ENCODE results near the gene GDAP2.

The GDAP2 gene

DNA sequence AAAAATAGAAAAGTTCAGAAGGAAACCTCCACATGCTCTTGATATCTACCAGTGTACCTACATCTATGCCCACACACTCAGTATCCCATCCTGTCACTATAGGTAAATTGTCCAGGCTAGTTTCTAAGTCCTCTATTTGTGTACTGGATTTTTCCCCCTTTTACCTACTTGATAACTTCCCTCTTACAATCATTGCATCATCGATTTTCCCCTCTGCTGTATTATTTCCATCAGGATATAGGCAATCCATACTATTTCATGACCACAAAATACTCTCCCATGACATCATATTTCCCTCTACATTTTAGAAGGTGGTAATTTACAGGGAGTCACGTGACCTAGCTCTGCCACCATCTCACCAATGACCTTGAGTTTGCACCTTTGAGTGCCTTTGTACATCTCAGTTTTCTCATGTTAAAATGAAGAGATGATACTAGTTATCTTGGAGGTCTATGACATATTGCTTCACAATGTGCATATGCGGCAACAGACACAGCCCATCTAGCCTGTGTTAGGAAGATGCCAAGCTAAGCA, 88.2 kb downstream of the GDAP2 start:
- H3K36me3 ChIP-seq (ENCODE audit: control insufficient read depth in 1 of 2, insufficient read depth in 2 of 2, low read length in 2 of 2), result peaks cover 0 to 12% of the 10 kb centered on the region in 2 donors
- H3K4me3 ChIP-seq (ENCODE audit: low read depth in 1 of 2, low read length in 2 of 2), result no peak overlapping the region
- no peaks in the 10 kb centered on the region for H3K27me3 ChIP-seq (ENCODE audit: low read depth, low read length)
- H3K27ac ChIP-seq (ENCODE audit: low read length), result no peak overlapping the region
- no peaks in the 10 kb centered on the region for H3K9me3 ChIP-seq (ENCODE audit: control insufficient read depth in 1 of 2, low read length in 2 of 2)
- H3K4me1 ChIP-seq (ENCODE audit: control insufficient read depth in 1 of 2, insufficient read depth in 2 of 2, low read length in 2 of 2), result no peaks in the 10 kb centered on the region

DNA sequence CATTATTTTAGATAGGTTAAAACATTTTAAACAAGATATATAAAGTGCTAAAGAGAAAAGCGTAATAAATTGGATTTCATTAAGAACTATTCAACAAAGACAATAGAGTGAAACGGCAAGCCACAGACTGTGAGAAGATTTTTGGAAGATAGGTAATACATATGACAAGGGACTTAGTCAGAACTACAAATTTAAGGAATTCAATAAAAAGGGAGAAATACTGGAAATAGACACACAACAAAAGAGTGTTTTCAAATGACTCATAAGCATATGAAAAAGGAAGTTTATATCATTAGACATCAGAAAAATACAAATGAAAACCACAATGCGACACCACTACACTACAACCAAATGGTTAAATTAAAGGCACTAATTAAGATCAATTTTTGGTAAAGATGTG, 90.5 kb downstream of the GDAP2 start:
- Histone ChIP-seq H3K36me3 (ENCODE audit: control insufficient read depth in 1 of 2, insufficient read depth in 2 of 2, low read length in 2 of 2) (peaks cover 0 to 12% of the 10 kb centered on the region in 2 donors), H3K27ac (ENCODE audit: low read length) (no peak overlapping the region), H3K4me3 (ENCODE audit: low read depth in 1 of 2, low read length in 2 of 2) (no peak overlapping the region), H3K4me1 (ENCODE audit: control insufficient read depth in 1 of 2, insufficient read depth in 2 of 2, low read length in 2 of 2) (no peaks in the 10 kb centered on the region), H3K27me3 (ENCODE audit: low read depth, low read length) (no peaks in the 10 kb centered on the region), H3K9me3 (ENCODE audit: control insufficient read depth in 1 of 2, low read length in 2 of 2) (no peaks in the 10 kb centered on the region)

DNA sequence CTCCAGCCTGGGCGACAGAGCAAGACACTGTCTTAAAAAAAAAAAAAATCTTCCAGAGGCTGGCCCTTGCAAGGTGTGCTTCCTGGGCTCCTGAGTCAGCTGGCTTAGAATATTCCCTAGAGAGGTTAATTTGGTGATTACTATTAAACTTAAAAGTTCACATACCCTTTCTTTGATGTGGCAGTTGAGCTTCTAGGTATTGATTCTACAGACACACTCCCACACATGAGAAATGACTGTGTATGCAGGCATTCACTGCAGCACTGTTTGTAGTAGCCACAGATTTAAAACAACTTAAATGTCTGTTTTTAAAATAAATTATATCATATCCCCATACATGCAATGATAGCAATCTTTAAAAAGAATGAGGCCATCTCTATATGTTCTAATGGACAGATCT, 93.4 kb downstream of the GDAP2 start:
- Histone ChIP-seq H3K4me1 (ENCODE audit: control insufficient read depth in 1 of 2, insufficient read depth in 2 of 2, low read length in 2 of 2) (no peaks in the 10 kb centered on the region), H3K27me3 (ENCODE audit: low read depth, low read length) (no peaks in the 10 kb centered on the region), H3K4me3 (ENCODE audit: low read depth in 1 of 2, low read length in 2 of 2) (no peak overlapping the region), H3K36me3 (ENCODE audit: control insufficient read depth in 1 of 2, insufficient read depth in 2 of 2, low read length in 2 of 2) (peaks cover 0 to 6% of the 10 kb centered on the region in 2 donors), H3K9me3 (ENCODE audit: control insufficient read depth in 1 of 2, low read length in 2 of 2) (no peaks in the 10 kb centered on the region), H3K27ac (ENCODE audit: low read length) (no peak overlapping the region)

DNA sequence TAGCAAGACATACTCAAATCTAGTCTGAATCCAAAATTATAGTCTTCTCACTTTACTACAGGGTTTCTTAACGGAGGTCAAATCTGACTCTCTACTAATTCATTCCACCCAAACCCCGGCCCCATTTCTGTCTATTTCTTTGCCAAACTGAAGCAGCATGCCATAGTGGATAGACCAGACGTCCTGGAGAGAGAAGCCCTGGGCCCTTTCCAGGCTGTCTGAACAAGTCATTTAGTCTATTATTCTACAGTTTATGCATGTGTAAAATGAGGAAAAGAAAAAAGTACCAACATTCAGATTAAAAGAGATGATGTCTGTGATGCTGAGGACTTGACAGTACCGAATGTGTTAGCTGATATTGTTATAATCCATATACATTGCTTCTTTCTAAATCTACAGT, 95.0 kb downstream of the GDAP2 start:
- no peak overlapping the region for H3K27ac ChIP-seq (ENCODE audit: low read length)
- no peaks in the 10 kb centered on the region for H3K27me3 ChIP-seq (ENCODE audit: low read depth, low read length)
- no peaks in the 10 kb centered on the region for H3K4me1 ChIP-seq (ENCODE audit: control insufficient read depth in 1 of 2, insufficient read depth in 2 of 2, low read length in 2 of 2)
- peaks cover 0 to 6% of the 10 kb centered on the region in 2 donors for H3K36me3 ChIP-seq (ENCODE audit: control insufficient read depth in 1 of 2, insufficient read depth in 2 of 2, low read length in 2 of 2)
- H3K4me3 ChIP-seq (ENCODE audit: low read depth in 1 of 2, low read length in 2 of 2), result no peak overlapping the region
- no peaks in the 10 kb centered on the region for H3K9me3 ChIP-seq (ENCODE audit: control insufficient read depth in 1 of 2, low read length in 2 of 2)

DNA sequence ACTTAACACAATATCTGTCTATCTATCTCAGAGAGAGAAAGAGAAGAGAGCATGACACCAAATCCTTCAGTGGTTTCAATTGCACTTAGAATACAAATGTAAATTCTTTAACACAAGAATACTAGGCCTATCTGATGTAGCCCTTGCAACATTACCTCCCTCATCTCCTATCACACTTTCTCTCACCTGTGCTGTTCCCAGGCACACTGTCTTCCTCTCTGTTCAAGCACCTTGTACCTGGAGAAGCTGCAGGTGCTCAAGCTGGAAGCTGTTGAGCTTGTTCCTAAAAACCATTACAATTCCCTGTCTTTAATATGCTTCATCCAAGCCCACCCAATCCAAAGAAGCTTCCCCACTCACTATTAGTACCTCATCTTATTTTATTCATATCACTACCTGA, 97.0 kb downstream of the GDAP2 start:
- H3K4me3 ChIP-seq (ENCODE audit: low read depth in 1 of 2, low read length in 2 of 2), result no peak overlapping the region
- no peaks in the 10 kb centered on the region for H3K9me3 ChIP-seq (ENCODE audit: control insufficient read depth in 1 of 2, low read length in 2 of 2)
- no peaks in the 10 kb centered on the region for H3K27me3 ChIP-seq (ENCODE audit: low read depth, low read length)
- H3K36me3 ChIP-seq (ENCODE audit: control insufficient read depth in 1 of 2, insufficient read depth in 2 of 2, low read length in 2 of 2), result no peaks in the 10 kb centered on the region
- no peak overlapping the region for H3K27ac ChIP-seq (ENCODE audit: low read length)
- peaks cover 0 to 7% of the 10 kb centered on the region in 2 donors for H3K4me1 ChIP-seq (ENCODE audit: control insufficient read depth in 1 of 2, insufficient read depth in 2 of 2, low read length in 2 of 2)

DNA sequence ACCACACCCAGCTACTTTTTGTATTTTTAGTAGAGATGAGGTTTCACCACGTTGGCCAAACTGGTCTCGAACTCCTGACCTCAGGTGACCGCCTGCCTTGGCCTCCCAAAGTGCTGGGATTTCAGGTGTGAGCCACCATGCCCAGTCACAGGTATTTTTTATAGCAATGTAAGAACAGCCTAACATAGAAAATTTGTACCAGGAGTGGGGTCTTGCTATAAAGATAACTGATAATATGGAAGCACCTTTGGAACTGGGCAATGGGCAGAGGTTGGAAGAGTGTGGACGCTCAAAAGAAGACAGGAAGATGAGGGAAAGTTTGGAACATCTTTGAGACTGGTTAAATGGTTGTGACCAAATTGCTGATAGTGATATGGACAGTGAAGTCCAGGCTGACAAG, 99.2 kb downstream of the GDAP2 start:
- Histone ChIP-seq H3K4me1 (ENCODE audit: control insufficient read depth in 1 of 2, insufficient read depth in 2 of 2, low read length in 2 of 2) (peaks cover 0 to 7% of the 10 kb centered on the region in 2 donors), H3K36me3 (ENCODE audit: control insufficient read depth in 1 of 2, insufficient read depth in 2 of 2, low read length in 2 of 2) (no peaks in the 10 kb centered on the region), H3K27me3 (ENCODE audit: low read depth, low read length) (no peaks in the 10 kb centered on the region), H3K9me3 (ENCODE audit: control insufficient read depth in 1 of 2, low read length in 2 of 2) (no peaks in the 10 kb centered on the region), H3K4me3 (ENCODE audit: low read depth in 1 of 2, low read length in 2 of 2) (no peak overlapping the region), H3K27ac (ENCODE audit: low read length) (no peak overlapping the region)

DNA sequence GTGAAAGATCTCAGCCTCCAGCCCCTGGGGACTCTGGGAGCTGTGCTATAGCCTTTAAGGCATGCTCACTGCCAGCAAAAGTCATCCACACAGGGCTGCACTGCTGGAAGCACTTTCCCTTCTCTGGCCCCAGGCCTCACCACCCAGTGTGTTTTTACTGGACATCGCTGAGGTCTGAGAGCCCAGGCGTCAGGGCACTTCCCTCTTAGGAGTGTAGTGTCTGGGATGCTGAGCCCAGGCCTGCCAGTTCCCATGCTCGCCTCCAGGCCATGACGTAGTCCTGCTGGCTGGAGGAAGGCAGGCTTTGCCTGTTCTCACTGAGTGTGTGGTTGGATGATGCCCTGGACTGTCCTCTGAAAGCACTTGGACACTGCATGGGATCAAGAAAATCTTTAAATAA, 101.2 kb downstream of the GDAP2 start:
- Histone ChIP-seq H3K9me3 (ENCODE audit: control insufficient read depth in 1 of 2, low read length in 2 of 2) (no peaks in the 10 kb centered on the region), H3K4me3 (ENCODE audit: low read depth in 1 of 2, low read length in 2 of 2) (no peak overlapping the region), H3K36me3 (ENCODE audit: control insufficient read depth in 1 of 2, insufficient read depth in 2 of 2, low read length in 2 of 2) (no peaks in the 10 kb centered on the region), H3K4me1 (ENCODE audit: control insufficient read depth in 1 of 2, insufficient read depth in 2 of 2, low read length in 2 of 2) (peaks cover 4 to 7% of the 10 kb centered on the region in 2 donors), H3K27ac (ENCODE audit: low read length) (no peak overlapping the region), H3K27me3 (ENCODE audit: low read depth, low read length) (no peaks in the 10 kb centered on the region)

DNA sequence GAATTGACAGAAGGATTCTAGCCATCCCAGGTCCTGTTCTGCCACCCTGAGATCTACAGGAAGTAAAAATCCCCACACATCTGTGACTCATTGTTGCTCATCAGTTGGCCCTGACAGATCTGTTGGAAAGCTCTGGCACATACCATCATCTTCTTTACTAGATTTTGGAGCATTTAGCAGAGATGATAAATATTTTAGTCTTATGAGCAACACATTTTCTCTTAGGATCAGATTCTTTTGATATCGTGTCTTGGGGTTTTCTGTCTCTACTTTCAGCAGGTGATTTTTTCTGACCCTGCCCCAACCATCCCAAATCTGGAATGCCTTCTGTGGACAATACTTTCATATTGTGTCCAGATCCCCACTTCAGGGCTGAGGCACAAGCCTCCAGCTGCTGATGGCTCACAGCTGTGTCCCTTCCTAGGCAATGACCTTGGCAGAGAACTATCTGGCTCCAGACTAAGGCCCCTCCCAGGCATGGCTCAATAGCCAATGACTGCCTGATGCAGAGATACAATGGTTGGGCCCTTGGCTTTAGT, 102.8 kb downstream of the GDAP2 start:
- Histone ChIP-seq H3K27ac (ENCODE audit: low read length) (no peak overlapping the region), H3K4me1 (ENCODE audit: control insufficient read depth in 1 of 2, insufficient read depth in 2 of 2, low read length in 2 of 2) (peaks cover 4 to 9% of the 10 kb centered on the region in 2 donors), H3K27me3 (ENCODE audit: low read depth, low read length) (no peaks in the 10 kb centered on the region), H3K9me3 (ENCODE audit: control insufficient read depth in 1 of 2, low read length in 2 of 2) (no peaks in the 10 kb centered on the region), H3K4me3 (ENCODE audit: low read depth in 1 of 2, low read length in 2 of 2) (no peak overlapping the region), H3K36me3 (ENCODE audit: control insufficient read depth in 1 of 2, insufficient read depth in 2 of 2, low read length in 2 of 2) (no peaks in the 10 kb centered on the region)

DNA sequence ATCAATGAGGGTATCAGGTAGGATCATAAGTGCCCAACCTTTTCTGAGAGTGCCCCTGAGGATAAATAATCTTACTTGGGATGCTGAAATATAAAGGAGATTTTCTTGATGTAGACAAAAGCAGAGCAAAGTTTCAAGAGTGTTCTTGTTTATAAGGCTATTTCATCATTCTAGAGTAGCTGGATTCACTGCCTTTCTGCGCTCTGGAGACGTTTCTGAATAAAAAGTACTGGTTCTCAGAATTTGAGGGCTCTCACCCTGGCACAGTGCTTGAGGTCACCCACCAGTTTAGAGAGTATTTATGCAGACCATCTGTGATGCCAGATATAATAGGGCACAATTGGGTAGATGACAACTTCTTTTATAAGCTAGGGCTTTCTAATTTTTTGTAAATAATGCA, 103.3 kb downstream of the GDAP2 start:
- Histone ChIP-seq H3K27me3 (ENCODE audit: low read depth, low read length) (no peaks in the 10 kb centered on the region), H3K36me3 (ENCODE audit: control insufficient read depth in 1 of 2, insufficient read depth in 2 of 2, low read length in 2 of 2) (no peaks in the 10 kb centered on the region), H3K4me3 (ENCODE audit: low read depth in 1 of 2, low read length in 2 of 2) (no peak overlapping the region), H3K4me1 (ENCODE audit: control insufficient read depth in 1 of 2, insufficient read depth in 2 of 2, low read length in 2 of 2) (peaks cover 4 to 14% of the 10 kb centered on the region in 2 donors), H3K9me3 (ENCODE audit: control insufficient read depth in 1 of 2, low read length in 2 of 2) (no peaks in the 10 kb centered on the region), H3K27ac (ENCODE audit: low read length) (no peak overlapping the region)

DNA sequence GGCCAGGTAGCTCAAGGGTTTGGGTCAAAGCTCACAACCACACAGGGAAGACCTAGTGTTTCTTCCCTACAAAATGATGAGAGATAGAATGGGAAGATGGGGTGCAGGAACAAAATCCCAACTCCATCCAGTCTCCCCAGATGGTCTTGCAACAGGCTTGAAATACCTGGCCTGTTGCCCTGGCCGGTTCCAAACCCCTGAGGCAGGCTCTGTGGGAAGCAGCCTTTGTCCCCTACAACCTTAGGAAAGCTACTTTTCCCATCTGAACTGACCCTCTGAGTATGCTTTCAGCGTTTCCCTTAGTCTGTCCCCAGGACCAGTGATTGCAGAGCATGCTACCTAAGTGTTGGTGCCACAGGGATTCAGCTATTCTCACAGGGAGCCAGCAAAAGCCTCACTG, 104.0 kb downstream of the GDAP2 start:
- H3K4me1 ChIP-seq (ENCODE audit: control insufficient read depth in 1 of 2, insufficient read depth in 2 of 2, low read length in 2 of 2), result peaks cover 4 to 17% of the 10 kb centered on the region in 2 donors
- no peaks in the 10 kb centered on the region for H3K9me3 ChIP-seq (ENCODE audit: control insufficient read depth in 1 of 2, low read length in 2 of 2)
- H3K27ac ChIP-seq (ENCODE audit: low read length), result no peak overlapping the region
- H3K27me3 ChIP-seq (ENCODE audit: low read depth, low read length), result no peaks in the 10 kb centered on the region
- H3K36me3 ChIP-seq (ENCODE audit: control insufficient read depth in 1 of 2, insufficient read depth in 2 of 2, low read length in 2 of 2), result no peaks in the 10 kb centered on the region
- no peak overlapping the region for H3K4me3 ChIP-seq (ENCODE audit: low read depth in 1 of 2, low read length in 2 of 2)

DNA sequence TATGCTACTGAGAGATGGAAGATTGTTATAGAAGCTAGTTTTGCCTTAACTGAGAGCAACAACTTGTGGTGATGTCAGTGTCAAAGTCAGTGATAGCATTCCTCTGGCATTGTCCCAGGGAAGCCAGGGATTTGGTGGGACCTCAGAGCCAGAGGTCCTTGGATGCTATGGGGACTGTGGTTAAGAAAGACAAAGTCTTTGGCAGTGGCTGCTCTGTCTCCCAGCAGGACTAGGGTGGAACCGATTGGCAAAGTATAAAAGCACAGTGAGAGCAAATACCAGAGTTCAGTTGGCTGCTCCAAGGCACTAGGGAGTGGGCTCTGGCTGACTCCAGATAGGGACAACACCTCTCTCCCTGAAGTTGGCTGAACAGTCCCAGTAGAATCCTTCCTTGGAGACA, 104.8 kb downstream of the GDAP2 start:
- Histone ChIP-seq H3K36me3 (ENCODE audit: control insufficient read depth in 1 of 2, insufficient read depth in 2 of 2, low read length in 2 of 2) (no peaks in the 10 kb centered on the region), H3K27ac (ENCODE audit: low read length) (no peak overlapping the region), H3K9me3 (ENCODE audit: control insufficient read depth in 1 of 2, low read length in 2 of 2) (no peaks in the 10 kb centered on the region), H3K4me1 (ENCODE audit: control insufficient read depth in 1 of 2, insufficient read depth in 2 of 2, low read length in 2 of 2) (peaks cover 4 to 17% of the 10 kb centered on the region in 2 donors), H3K27me3 (ENCODE audit: low read depth, low read length) (no peaks in the 10 kb centered on the region), H3K4me3 (ENCODE audit: low read depth in 1 of 2, low read length in 2 of 2) (no peak overlapping the region)
